Measurements from ENCODE around the gene IL36B.

DNA sequence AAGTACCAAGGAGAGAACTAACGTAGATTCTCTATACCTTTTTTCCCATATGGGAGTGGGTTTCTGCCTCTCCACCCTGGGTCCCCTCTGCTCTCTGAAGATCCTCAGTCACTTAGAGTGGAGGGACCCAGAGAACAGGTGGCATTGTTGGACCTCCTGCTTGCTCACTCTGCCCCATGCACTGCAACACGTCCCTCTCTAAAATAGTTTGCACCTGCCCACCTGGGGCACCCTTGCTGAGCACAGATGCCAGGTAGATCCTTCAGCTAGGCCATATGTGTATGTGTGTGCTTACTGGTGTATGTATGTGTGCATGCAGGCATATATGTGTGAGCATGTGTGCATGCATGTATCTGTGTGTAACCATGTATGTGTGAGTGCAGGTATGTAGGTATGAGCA lies 8.6 kb upstream of the IL36B start:
- TF ChIP-seq, protein P1, sequence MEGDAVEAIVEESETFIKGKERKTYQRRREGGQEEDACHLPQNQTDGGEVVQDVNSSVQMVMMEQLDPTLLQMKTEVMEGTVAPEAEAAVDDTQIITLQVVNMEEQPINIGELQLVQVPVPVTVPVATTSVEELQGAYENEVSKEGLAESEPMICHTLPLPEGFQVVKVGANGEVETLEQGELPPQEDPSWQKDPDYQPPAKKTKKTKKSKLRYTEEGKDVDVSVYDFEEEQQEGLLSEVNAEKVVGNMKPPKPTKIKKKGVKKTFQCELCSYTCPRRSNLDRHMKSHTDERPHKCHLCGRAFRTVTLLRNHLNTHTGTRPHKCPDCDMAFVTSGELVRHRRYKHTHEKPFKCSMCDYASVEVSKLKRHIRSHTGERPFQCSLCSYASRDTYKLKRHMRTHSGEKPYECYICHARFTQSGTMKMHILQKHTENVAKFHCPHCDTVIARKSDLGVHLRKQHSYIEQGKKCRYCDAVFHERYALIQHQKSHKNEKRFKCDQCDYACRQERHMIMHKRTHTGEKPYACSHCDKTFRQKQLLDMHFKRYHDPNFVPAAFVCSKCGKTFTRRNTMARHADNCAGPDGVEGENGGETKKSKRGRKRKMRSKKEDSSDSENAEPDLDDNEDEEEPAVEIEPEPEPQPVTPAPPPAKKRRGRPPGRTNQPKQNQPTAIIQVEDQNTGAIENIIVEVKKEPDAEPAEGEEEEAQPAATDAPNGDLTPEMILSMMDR (IDR thresholded peaks at IDR 0.05) = no peak
- TF ChIP-seq POLR2A (IDR thresholded peaks at IDR 0.05) = no peak

Measured in uterus (tissue), 2 donors.